NCI-H510A (cell line): Measurements from ENCODE around the gene TMC7.
"Not testable (repeated sequence)": the region's sequence is repeated elsewhere in the genome, so short reads cannot be mapped to it uniquely, and the experiment has no call there.

Source experiments
- DNase-seq: peaks from one replicate; lab custom pipeline; 2025; lab: John Stamatoyannopoulos, UW

TMC7 gene

DNA sequence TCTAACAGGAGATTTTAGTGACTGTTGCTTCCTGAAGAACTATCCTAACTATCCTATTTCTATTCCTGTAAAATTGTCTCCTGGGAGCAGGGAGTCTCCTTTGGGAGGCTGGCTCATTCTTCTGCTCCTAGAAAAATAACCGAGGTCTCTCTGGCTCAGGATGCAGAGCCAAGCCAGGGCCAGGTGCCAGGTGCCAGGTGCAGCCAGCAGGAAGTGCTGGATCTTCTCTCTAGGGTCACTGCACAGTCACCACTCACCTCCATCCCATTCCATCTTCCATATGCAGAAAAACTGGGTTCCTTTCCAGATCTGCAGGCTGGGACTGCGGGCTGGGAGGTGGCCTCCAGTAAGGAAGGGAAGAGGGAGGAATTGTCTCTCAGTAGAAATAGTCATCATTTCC is 3.8 kb upstream of the TMC7 start:
- peak; percentile 58 for DNase-seq

DNA sequence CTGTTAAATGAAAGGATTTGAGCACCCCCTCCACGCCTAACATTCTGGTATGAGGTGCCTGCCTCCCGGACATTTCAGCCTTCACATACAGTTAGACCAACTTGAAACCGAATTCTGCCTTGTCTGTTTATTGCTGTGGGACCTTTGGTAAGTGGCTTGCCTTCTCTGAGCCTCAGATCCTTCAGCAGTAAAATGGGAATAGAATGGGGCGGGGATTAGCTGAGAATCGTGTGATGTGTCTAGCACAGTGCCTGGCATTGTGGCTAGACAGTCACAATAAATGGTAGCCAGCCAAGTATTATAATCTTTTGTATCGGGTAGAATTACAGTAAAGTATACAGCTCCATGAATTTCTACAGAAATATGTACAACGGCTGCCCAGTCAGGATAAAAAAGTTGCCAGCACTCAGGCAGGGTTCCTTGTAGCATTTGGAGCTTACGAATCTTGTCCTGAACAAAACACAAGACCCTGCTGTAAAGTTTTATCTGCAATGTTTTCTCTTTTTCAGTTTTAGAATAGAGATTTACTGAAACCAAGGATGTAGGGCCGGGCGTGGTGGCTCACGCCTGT is 786 bp downstream of the TMC7 start:
- DNase-seq = no peak

DNA sequence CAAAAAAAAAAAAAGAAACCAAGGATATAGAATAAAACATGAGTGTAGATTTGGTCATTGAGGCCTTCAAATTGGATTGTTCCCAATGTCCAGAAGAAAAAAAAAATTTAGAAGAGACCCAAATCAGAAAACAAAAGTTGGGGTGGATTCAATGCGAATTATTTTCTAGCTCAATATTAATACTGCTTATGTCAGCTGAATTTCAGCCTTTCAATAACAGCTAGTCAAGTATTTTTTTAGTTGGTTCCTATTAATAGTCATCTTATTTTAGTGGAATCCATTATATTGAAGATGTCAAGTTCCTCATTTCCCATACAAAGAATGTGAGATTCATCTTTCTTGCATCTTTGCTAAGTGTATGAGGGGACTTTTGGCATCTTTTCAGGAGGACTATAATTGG is 1.5 kb downstream of the TMC7 start:
- not testable (repeated sequence) for DNase-seq

DNA sequence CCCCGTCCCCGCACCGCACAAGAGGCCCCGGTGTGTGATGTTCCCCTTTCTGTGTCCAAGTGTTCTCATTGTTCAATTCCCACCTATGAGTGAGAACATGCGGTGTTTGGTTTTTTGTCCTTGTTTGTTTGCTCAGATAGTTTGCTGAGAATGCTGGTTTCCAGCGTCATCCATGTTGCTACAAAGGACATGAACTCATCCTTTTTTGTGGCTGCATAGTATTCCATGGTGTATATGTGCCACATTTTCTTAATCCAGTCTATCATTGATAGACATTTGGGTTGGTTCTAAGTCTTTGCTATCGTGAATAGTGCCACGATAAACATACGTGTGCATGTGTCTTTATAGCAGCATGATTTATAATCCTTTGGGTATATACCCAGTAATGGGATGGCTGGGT is 8.0 kb downstream of the TMC7 start:
- DNase-seq = not testable (repeated sequence)

DNA sequence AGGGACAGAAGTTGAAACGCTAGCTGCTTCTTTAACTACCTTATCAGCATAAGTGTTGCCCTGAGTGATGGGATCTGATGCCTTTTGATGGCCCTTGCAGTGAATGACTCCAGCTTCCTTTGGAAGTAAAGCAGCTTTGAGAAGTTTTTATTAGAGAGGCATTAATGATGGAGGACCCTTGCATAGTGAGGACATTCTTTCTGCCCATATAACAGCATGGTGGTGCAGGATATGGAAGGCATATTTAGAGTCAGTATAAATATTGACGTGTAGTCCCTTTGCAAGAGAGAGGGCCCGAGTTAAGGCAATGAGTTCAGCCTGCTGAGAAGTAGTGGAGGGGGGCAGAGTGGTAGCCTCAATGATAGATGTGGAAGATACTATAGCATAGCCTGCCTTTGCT is 9.8 kb downstream of the TMC7 start:
- DNase-seq = not testable (repeated sequence)

DNA sequence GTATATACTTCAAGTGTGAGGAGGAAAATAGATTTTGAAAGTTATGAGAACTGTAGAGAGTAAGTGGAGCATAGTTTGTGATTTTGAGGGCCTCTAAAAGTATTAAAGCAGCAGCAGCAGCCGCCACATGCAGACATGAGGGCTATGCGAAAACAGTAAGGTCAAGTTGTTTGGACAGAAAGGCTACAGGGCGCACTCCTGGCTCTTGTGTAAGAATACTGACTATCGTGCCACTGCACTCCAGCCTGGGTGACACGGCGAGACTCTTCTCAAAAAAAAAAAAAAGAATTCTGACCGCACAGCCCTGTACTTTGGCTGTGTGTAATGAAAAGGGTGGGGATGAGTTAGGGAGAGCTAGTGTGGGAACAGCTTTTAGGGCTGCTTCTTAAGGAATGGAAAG is 10.4 kb downstream of the TMC7 start:
- DNase-seq = not testable (repeated sequence)

DNA sequence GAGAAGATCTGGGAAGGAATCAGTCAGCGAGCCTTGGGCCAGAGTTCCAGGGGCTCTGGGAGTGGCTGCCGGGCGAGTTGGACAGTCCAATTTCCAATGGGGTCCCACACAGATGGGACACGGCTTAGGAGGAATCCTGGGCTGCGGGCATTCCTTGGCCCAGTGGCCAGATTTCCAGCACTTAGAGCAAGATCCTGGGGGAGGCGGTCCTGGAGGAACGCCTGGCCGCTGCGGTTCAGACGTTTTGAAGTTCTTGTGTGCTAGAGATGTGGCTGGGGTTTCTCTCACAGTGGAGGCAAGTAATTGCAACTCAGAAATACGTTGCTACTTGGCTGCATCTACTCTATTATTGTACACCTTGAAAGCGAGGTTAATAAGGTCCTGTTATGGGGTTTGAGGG is 11.7 kb downstream of the TMC7 start:
- DNase-seq = not testable (repeated sequence)

DNA sequence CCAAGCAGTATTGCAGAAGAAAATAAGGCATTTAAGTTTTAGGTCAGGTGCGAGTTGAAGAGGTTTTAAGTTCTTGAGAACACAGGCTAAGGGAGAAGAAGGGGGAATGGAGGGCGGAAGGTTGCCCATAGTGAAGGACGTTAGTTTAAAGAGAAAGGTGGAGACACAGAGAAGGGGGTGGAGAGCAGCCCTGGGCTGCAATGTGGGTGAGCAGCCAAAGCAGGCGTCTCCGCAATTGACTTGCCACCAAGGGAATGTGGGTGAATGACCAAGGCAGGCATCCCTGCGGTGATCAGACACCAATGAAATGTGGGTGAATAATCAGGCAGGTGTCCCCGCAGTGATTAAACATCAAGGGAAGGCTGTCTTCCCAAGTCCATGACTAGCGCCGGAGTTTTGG is 12.8 kb downstream of the TMC7 start:
- not testable (repeated sequence) for DNase-seq

DNA sequence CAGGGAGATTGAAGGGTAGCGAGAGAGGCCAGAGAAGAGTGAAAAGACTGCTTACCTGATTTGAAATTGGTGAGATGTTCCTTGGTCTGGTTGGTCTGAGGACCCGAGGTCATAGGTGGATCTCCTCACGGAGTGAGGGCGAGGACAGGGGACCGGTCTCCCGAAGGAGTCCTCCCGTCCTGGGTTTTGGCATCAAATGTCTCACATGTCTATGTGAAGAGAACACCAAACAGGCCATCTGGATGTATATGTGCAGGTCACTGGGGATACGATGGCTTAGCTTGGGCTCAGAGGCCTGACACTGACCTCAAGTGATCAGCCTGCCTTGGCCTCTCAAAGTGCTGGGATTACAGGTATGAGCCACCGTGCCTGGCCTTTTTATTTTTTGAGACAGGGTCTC is 13.3 kb downstream of the TMC7 start:
- not testable (repeated sequence) for DNase-seq

DNA sequence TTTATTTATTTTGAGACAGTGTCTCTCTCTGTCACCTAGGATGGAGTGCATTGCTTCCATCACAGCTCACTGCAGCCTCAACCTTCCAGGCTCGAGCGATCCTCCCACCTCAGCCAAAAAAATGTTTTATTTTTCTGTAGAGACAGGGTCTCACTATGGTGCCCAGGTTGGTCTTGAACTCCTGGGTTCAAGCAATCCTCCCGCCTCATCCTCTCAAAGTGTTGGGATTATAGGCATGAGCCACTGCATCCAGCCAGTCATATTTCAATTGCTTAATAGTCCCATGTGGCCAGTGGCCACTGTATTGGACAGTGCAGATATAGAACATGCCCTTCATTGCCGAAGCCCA is 15.3 kb downstream of the TMC7 start:
- no peak for DNase-seq

DNA sequence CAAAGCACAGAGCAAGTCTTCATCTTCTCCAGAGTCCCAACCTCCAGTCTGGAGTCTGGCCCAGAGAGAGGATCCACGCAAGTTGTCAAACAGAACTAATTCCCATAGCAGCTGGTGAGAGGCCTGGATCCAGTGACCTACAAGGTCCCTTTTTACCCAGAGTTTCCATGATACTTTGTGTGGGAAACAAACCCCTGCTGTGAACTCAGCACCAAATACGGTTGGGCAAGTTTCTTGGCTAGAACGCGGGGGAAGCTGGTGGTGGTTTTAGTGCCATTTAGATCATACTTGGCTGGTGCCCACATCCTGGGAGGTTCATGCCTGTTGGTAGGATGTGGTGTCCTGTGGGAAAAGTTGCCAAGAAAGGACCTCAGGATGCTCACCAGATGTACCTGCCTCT is 18.1 kb downstream of the TMC7 start:
- no peak for DNase-seq

DNA sequence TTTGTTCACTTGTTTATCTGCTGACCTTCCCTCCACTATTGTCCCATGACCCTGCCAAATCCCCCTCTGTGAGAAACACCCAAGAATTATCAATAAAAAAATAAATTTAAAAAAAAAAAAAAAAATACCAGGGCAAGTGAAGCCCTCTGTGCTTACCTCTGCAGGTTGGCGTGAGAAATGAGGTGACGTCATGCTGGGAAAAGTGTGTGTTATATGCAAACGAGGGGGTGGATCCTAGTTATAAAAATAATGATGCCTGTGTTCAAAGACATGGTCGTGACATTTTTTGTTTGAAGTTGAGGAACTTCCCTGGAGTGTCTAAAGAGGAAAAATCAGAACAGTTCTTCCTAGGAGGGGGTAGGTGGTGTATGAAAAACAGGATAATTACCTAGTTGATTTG is 20.2 kb downstream of the TMC7 start:
- DNase-seq = no peak

DNA sequence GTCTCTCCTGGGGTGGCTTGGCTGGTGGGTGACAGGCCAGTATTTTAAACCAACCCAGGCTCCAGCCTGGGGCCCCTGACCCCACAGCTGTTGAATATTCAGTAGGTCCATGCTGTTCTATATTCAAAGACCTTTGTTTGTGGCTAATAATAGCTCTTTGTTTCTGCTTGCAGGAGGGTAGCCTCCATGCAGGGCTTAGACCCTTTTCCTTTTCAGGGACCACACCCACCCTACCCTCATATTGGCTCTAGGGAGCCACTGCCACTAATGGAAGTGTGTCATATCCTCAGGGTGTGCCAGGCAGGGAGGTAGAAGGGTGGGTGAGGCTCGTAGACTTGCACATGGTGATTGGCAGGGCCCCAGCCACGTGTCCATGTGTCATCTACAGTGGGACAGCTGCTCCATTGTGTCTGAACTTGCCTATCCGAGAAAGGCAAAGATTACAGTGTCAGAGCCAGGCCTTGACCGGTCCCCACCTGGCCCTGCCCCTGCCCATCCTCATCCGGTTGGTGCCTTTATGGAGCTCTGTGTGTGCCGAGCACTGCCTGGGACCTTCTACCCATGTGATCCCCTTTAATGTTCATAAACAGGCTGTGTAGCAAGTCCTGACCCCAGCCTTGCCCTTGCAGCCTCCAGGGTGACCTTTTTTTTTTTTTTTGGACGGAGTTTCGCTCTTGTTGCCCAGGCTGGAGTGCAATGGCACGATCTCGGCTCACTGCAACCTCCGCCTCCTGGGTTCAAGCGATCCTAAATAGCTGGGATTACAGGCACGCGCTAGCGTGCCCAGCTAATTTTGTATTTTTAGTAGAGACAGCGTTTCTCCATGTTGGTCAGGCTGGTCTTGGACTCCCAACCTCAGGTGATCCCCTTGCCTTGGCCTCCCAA is 22.1 kb downstream of the TMC7 start:
- DNase-seq = no peak

DNA sequence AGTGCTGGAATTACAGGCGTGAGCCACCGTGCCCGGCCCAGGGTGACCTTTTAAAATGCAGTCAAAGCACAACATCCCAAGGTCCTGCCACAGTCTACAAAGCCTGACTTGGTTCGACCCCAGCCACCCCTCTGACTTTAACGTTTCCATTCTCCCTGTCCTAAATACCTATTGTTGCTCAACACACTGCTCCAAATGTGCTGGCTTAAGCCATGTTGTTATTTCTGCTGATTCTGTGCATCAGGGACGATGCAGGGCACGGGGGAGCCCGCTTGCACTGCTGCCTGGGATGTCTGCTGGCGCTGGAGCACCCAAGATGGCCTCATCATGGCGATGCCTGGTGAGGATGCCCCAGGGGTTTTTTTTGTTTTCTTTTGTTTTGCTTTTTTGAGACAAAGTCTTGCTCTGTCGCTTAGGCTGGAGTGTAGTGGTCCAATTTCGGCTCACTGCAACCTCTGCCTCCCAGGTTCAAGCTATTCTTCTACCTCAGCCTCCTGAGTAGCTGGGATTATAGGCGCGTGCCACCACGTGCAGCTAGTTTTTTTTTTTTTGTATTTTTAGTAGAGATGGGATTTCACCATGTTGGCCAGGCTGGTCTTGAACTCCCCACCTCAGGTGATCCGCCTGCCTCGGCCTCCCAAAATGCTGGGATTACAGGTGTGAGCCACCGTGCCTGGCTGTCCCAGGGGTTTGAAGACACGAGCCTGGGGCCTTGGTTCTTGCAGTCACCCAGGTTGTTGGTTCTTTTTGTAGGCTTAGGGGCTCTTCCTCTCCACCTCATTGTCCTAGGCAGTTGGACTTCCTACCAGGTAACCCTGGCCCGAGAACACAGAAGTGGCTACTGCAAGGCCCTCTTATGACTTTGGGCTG is 22.9 kb downstream of the TMC7 start:
- no peak for DNase-seq

DNA sequence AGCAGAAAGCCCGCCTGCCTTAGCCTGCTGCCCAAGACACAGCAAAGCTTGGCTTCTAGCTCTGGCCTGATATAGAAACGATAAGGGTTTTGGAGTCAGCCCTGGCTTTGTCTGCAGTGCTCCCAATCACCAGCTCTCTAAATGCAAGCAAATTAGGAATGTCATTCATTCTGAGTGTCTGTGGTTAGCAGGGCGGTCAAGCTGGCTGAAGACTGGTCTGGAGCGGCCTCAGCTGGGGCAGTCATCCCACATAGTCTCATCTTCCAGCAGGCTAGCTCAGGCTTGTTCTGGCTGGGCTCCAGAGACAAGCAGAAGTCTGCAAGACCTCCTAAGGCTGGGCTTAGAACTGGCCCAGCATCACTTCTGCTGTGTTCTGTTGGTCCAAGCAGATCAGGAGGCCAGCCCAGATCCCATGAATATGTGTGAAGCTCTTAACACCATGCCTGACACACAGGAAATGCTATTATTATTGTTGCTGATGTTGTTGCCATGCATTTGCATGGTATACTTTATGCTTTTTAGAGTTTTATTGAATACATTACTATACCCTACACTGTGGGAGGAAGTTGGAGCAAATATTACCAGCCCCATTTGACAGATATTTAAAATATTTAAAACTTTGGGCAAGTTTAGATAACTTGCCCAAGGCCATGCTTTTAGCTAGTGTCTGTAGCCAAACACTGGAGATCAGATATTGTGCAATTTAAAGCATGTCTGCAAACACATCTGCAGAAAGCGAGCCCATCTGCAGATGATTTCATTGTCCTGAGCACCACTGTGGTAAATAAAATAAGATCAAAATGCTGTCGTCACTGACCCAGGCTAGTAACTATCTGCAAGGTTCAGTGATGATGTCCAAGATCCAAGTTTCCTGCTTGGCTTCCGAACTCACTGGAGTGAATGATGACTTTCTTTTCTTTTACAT is 24.8 kb downstream of the TMC7 start:
- no peak for DNase-seq

DNA sequence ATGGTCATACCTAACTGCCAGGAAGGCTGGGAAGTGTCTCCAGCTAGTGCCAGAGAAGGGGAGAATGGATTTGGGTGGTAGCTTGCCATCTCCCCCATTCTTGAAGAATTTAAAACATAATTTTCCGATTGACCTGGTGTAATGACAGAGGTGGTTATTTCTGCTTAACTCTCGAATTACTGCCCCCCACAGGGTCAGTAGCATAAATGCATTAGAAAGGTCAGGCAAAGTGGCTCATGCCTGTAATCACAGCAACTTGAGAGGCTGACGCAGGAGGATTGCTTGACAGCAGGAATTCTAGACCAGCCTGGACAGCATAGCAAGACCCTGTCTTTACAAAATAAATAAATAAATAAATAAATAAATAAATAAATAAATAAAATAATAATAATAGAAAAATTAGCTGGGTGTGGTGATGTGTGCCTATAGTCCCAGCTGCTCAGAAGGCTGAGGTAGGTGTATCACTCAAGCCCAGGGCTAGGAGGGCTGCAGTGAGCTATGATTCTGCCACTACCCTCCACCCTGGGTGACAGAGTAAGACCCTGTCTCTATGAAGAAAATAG is 27.5 kb downstream of the TMC7 start:
- no peak for DNase-seq

DNA sequence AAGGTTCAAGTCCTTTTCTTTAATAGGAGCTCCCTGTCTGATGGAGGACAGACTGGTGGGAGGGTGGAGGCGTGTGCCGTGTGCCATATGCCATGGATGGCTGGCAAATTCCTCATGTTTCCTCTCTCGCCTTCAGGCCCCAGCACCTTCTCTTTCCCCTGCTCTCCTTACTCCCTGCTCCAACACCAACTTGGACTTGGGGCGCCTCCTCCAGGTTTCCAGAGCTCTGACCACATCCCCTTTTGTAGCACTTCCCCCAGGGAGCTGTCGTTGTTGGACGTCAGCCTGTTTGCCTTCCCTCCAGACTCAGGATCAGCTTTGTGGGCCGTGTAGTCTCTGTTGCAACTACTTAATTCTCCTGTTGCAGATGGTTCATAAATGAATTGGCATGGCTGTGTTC is 30.7 kb downstream of the TMC7 start:
- DNase-seq = no peak

DNA sequence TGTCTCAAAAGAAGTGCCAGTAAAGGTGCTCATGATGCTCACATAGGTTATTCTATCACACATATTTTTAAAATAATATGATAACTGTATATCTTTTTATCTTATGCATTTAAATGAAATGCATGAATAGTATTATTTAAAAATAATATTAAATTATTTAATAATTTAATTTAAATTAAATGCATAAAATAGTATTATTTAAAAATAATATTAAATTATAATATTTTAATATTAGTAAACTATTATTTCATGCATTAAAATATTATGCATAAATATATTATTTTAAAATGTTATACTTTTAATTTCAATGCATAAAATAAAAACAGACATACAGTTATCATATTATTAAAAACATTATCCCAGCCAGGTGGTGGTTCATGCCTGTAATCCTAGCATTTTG is 33.4 kb downstream of the TMC7 start:
- no peak for DNase-seq

DNA sequence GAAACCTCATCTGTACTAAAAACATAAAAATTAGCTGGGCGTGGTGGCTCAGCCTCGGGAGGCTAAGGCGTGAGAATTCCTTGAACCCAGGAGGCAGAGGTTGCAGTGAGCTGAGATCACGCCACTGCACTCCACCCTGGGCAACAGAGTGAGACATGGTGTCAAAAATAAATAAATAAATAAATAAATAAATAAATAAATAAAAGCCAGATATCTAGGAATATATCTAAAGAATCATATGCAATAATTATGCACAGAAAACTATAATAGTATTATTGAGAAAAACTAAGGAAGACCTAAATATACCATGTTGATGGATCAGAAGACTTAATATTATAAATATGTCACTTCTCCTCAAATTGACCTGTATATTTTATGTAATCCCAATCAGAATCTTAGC is 37.0 kb downstream of the TMC7 start:
- DNase-seq = no peak

DNA sequence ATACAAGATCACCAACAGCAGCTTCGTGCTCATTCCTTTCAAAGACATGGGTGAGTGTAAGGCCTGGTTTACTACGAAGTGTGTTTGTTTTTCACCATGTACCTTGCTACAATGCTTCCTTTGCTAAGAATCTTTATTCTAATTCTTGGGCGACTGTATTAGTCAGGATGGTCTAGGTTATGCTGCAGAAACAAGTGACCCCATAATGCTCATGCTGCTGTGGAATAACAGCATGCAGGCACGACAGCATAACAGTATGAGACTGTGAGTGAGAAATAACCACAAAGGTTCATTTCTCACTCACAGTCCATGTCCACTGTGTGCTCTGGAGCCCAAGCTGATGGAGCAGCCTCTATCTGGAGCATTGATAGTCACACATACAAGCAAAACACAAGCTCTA is 38.0 kb downstream of the TMC7 start:
- DNase-seq = no peak

DNA sequence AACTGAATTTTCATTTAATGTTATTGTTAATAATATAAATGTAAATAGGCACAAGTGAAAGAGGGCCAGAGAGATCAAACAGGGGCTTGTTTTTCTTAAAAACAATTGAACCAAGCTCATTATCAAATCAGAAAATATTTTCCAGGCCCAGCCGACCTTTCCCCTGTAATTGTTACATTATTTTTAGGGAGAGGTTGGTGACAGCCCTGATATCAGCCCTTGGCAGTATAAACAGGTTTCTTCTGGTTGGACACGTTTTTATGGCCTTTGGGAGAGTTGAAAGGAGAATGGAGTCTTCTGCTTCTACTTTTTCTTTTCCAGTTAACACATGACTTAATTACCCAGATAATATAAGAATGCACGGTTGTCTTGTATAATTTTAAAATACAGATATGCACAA is 43.7 kb downstream of the TMC7 start:
- no peak for DNase-seq

DNA sequence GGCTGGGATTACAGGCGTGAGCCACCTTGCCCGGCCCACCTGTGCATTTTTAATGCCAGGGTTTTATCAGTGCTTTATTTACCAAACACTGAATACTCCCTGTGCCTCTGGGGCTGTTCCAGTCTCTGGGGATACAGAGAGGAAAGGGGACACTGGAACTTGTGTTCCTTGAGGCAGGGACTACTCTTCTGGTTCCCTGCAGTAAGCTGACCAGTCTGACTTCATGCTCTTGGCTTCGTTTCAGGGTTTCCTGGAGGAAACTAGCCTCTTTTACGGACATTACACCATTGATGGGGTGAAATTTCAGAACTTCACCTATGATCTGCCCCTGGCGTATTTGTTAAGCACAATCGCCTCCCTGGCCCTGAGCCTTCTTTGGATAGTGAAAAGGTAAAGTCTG is 46.2 kb downstream of the TMC7 start:
- no peak for DNase-seq
